Neural cell (in vitro differentiated cells): ENCODE results near the gene RAB17. TPM values are rescaled to one million over a fixed set of nuclear protein-coding genes. Genes with fewer than 3 reads are reported as not detected.

Experiments
- H2AFZ ChIP-seq: fragments of 200-600, 300-800 bp; sonication (generic), shearing (Covaris generic); 2 replicates; pipeline ENCODE4 v1.6.0; 2014; ENCODE audit warnings: low read depth, mild to moderate bottlenecking, antibody characterized with exemption, low read length, moderate library complexity
- H3F3A ChIP-seq: fragments of 200-600 bp; shearing (Covaris generic); 2 replicates; pipeline ENCODE4 v1.6.1; 2016; ENCODE audit warnings: mild to moderate bottlenecking, moderate library complexity, mixed read lengths, antibody characterized with exemption, low read length; ENCODE audit not compliant: insufficient read depth, poor library complexity, severe bottlenecking
- H3K27ac ChIP-seq: fragments of 200-600, 300-800 bp; sonication (generic), shearing (Covaris generic); 2 replicates; pipeline ENCODE4 v1.5.1; 2014; ENCODE audit warnings: mild to moderate bottlenecking, low read length, moderate library complexity
- H3K27me3 ChIP-seq: fragments of 300-800, 200-600 bp; sonication (generic), shearing (Covaris generic); 2 replicates; pipeline ENCODE4 v1.6.0; 2014; ENCODE audit warnings: mild to moderate bottlenecking, low read depth, low read length, moderate library complexity; ENCODE audit not compliant: insufficient read depth
- H3K36me3 ChIP-seq: fragments of 300-800, 200-600 bp; sonication (generic), shearing (Covaris generic); 2 replicates; pipeline ENCODE4 v1.5.1; 2014; ENCODE audit warnings: mild to moderate bottlenecking, antibody characterized with exemption, low read length, moderate library complexity; ENCODE audit not compliant: insufficient read depth
- H3K4me2 ChIP-seq: fragments of 300-800, 200-600 bp; sonication (generic), shearing (Covaris generic); 2 replicates; pipeline ENCODE4 v1.6.0; 2014; ENCODE audit warnings: mild to moderate bottlenecking, low read length
- H3K4me3 ChIP-seq: fragments of 300-800, 200-600 bp; sonication (generic), shearing (Covaris generic); 2 replicates; pipeline ENCODE4 v1.5.1; 2014; ENCODE audit warnings: mild to moderate bottlenecking, low read length, moderate library complexity
- H3K79me2 ChIP-seq: fragments of 200-600 bp; shearing (Covaris generic); replicated peaks from 2 replicates; pipeline ENCODE4 v1.6.0; 2014; ENCODE audit warnings: mild to moderate bottlenecking, low read length, moderate library complexity; ENCODE audit not compliant: insufficient read depth
- H3K9ac ChIP-seq: fragments of 300-800, 200-600 bp; sonication (generic), shearing (Covaris generic); 2 replicates; pipeline ENCODE4 v1.6.1; 2016; ENCODE audit warnings: mild to moderate bottlenecking, low read length, mixed read lengths
- H3K9me2 ChIP-seq: fragments of 200-600 bp; shearing (Covaris generic); 2 replicates; pipeline ENCODE4 v1.6.1; 2016; ENCODE audit warnings: mild to moderate bottlenecking, low read length, mixed read lengths; ENCODE audit not compliant: insufficient read depth
- H3K9me3 ChIP-seq: fragments of 200-600, 300-800 bp; sonication (generic), shearing (Covaris generic); 2 replicates; pipeline ENCODE4 v1.6.1; 2016; ENCODE audit warnings: mild to moderate bottlenecking, mixed run types, low read length, moderate library complexity, mixed read lengths
- H4K20me1 ChIP-seq: fragments of 200-600 bp; shearing (Covaris generic); 2 replicates; pipeline ENCODE4 v1.6.1; 2016; ENCODE audit warnings: mild to moderate bottlenecking, mixed run types; ENCODE audit not compliant: insufficient read depth
- EP300 ChIP-seq: fragments of 450-650 bp; conservative IDR thresholded peaks from 2 replicates; pipeline ENCODE4 v1.6.1; 2014; ENCODE audit warnings: antibody characterized with exemption, mild to moderate bottlenecking, moderate library complexity; ENCODE audit not compliant: poor library complexity, severe bottlenecking
- EZH2 ChIP-seq: fragments of 200-600, 300-800 bp; shearing (Covaris generic), sonication (generic); IDR thresholded peaks from 2 replicates; pipeline ENCODE4 v1.6.1; 2014; ENCODE audit warnings: antibody characterized with exemption, low read length, borderline replicate concordance, mild to moderate bottlenecking; ENCODE audit not compliant: insufficient read depth, poor library complexity, severe bottlenecking
- MXI1 ChIP-seq: fragments of 450-650 bp; conservative IDR thresholded peaks from 2 replicates; pipeline ENCODE4 v1.6.1; 2014; ENCODE audit warnings: antibody characterized with exemption, mild to moderate bottlenecking; ENCODE audit not compliant: poor library complexity, severe bottlenecking
- POLR2AphosphoS5 ChIP-seq: IDR thresholded peaks from 2 replicates; pipeline ENCODE4 v1.6.1; 2012
- RAD21 ChIP-seq: fragments of 450-650 bp; conservative IDR thresholded peaks from 2 replicates; pipeline ENCODE4 v1.6.1; 2014; ENCODE audit warnings: antibody characterized with exemption, mild to moderate bottlenecking, moderate library complexity
- SMC3 ChIP-seq: fragments of 450-650 bp; conservative IDR thresholded peaks from 2 replicates; pipeline ENCODE4 v1.6.1; 2014; ENCODE audit warnings: antibody characterized with exemption, mild to moderate bottlenecking, moderate library complexity; ENCODE audit not compliant: poor library complexity
- TAF1 ChIP-seq: IDR thresholded peaks from 2 replicates; pipeline ENCODE4 v1.6.1; 2012; ENCODE audit warnings: low read depth
- polyA plus RNA-seq: library from polyadenylated mRNA; depleted of rRNA; stranded (reverse); fragments of >200 nt; gene quantifications from 2 replicates; pipeline ENCODE4 v1.2.3, GENCODE V29; 2014
- TF ChIP-seq, protein P1 (sequence below): fragments of 450-650 bp; IDR thresholded peaks from 2 replicates; pipeline ENCODE4 v1.5.1; 2014; ENCODE audit warnings: antibody characterized with exemption, mild to moderate bottlenecking, moderate library complexity; ENCODE audit not compliant: poor library complexity, severe bottlenecking
- TF ChIP-seq, protein P2 (sequence below): IDR thresholded peaks from 2 replicates; pipeline ENCODE4 v1.6.1; 2012; ENCODE audit warnings: borderline replicate concordance

Gene RAB17
- polyA plus RNA-seq, 1 donor from 2014 or later: not detected

DNA sequence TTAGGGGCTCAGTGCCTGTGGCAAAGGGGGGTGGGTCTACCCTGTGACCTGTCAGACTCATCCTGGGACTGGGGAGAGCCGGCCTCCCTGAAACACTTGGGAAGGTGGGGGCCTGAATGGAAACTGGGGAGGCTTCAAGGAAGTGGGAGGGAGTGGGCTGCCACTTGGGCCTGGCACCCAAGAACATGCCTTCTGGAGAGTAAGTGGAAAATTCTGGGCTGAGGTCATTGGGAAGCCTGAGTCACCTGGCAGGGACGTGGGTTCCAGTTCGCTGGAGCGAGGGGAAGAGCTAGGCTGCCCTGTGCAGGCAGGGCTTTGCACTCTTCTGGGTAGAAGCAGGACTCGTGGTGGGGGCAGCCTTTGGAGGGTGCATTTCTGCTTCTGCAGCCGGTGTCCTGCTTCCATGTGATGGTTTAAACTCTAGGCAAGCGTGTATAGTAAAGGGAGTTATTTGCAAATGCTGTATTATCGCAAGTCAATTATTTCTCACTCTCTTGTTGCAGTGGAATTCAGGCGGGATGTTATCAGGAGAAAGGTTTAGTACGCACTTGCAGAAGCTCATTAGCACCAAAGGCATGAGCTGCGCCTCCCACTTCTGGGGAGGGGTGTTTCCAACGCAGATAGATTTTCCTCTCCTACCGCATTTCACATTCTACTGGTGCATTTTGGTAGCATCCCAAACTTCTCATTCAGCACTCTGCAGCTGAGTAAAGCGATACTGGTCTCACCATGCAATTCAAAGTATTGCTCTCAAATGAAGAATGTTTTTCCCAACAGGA is 40.7 kb upstream of the RAB17 start:
- Histone ChIP-seq H2AFZ (no peak overlapping the region), H3K79me2 (peaks cover 50% of the 10 kb centered on the region), H3K9me2 (no peaks in the 10 kb centered on the region), H3F3A (no peaks in the 10 kb centered on the region), H3K36me3 (peaks cover 8% of the 10 kb centered on the region), H3K9me3 (peaks cover 5% of the 10 kb centered on the region), H3K27ac (no peak overlapping the region), H4K20me1 (no peaks in the 10 kb centered on the region), H3K9ac (no peak overlapping the region), H3K27me3 (peaks cover 4% of the 10 kb centered on the region), H3K4me3 (no peak overlapping the region), H3K4me2 (no peak overlapping the region)
- TF ChIP-seq, protein P1, sequence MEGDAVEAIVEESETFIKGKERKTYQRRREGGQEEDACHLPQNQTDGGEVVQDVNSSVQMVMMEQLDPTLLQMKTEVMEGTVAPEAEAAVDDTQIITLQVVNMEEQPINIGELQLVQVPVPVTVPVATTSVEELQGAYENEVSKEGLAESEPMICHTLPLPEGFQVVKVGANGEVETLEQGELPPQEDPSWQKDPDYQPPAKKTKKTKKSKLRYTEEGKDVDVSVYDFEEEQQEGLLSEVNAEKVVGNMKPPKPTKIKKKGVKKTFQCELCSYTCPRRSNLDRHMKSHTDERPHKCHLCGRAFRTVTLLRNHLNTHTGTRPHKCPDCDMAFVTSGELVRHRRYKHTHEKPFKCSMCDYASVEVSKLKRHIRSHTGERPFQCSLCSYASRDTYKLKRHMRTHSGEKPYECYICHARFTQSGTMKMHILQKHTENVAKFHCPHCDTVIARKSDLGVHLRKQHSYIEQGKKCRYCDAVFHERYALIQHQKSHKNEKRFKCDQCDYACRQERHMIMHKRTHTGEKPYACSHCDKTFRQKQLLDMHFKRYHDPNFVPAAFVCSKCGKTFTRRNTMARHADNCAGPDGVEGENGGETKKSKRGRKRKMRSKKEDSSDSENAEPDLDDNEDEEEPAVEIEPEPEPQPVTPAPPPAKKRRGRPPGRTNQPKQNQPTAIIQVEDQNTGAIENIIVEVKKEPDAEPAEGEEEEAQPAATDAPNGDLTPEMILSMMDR: no peak

DNA sequence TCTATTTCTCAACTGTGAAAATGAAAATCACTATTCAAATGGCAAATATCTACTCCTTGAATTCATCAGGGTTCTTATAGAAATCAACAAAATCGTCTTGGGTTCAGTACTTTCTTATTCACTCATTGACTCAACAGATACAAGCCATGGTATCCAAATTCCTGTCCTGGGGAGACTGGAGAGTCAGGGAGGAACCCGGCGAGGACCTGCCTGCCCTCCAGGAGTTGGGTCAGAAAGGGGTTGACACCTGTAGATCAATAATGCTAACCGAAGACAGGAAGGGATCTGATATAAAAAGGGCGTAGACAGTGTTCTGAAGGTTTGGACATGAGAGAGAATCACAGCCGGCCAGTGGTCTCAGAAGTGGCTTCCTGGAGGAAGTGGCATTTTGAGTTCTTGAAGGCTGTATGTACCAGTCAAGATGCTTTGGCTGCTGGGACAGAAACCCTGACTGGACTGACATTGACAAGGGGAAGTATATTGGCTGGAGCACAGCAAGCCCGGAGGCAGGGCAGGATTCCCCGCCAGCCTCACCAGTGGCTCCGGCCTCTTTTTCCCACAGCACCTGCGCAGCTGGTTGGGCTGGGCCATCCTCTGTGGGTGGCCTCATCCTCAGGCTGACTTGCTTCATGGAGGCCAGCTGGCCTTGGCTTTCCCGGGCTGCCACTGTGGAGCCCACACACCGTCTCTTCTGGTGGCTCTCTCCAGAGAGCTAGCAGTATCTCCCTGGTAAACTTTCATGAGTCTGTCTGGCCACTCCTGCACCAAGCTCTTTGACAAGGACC is 39.9 kb upstream of the RAB17 start:
- peaks cover 4% of the 10 kb centered on the region for H3K27me3 ChIP-seq
- TF ChIP-seq, protein P2, sequence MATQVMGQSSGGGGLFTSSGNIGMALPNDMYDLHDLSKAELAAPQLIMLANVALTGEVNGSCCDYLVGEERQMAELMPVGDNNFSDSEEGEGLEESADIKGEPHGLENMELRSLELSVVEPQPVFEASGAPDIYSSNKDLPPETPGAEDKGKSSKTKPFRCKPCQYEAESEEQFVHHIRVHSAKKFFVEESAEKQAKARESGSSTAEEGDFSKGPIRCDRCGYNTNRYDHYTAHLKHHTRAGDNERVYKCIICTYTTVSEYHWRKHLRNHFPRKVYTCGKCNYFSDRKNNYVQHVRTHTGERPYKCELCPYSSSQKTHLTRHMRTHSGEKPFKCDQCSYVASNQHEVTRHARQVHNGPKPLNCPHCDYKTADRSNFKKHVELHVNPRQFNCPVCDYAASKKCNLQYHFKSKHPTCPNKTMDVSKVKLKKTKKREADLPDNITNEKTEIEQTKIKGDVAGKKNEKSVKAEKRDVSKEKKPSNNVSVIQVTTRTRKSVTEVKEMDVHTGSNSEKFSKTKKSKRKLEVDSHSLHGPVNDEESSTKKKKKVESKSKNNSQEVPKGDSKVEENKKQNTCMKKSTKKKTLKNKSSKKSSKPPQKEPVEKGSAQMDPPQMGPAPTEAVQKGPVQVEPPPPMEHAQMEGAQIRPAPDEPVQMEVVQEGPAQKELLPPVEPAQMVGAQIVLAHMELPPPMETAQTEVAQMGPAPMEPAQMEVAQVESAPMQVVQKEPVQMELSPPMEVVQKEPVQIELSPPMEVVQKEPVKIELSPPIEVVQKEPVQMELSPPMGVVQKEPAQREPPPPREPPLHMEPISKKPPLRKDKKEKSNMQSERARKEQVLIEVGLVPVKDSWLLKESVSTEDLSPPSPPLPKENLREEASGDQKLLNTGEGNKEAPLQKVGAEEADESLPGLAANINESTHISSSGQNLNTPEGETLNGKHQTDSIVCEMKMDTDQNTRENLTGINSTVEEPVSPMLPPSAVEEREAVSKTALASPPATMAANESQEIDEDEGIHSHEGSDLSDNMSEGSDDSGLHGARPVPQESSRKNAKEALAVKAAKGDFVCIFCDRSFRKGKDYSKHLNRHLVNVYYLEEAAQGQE: no peak
- TF ChIP-seq RAD21: no peak
- TF ChIP-seq MXI1: no peak
- TF ChIP-seq EP300: no peak
- TF ChIP-seq TAF1: no peak
- TF ChIP-seq POLR2AphosphoS5: no peak
- TF ChIP-seq, protein P1: no peak
- no peak for TF ChIP-seq EZH2
- no peak for TF ChIP-seq SMC3
- H3K9me3 ChIP-seq: peaks cover 5% of the 10 kb centered on the region
- H3K79me2 ChIP-seq: peaks cover 43% of the 10 kb centered on the region
- H2AFZ ChIP-seq: no peak overlapping the region
- H3K9ac ChIP-seq: no peak overlapping the region
- no peaks in the 10 kb centered on the region for H4K20me1 ChIP-seq
- peaks cover 8% of the 10 kb centered on the region for H3K36me3 ChIP-seq
- H3K4me3 ChIP-seq: no peak overlapping the region
- no peaks in the 10 kb centered on the region for H3K9me2 ChIP-seq
- H3F3A ChIP-seq: no peaks in the 10 kb centered on the region
- H3K4me2 ChIP-seq: no peak overlapping the region
- H3K27ac ChIP-seq: no peak overlapping the region
